ENCODE data around the gene MLLT1.

GRCh38 chr19:6233056-6233826 is 46.5 kb downstream of the MLLT1 start:
- no peak for TF ChIP-seq CTCF (IDR thresholded peaks at IDR 0.05 in 8 of 11, conservative IDR thresholded peaks at IDR 0.05 in 3 of 11)
- no peak for TF ChIP-seq POLR2A (IDR thresholded peaks at IDR 0.05)
